Karpas-422 (cell line): ENCODE results near the gene RNF130. TPM values are rescaled to one million over a fixed set of nuclear protein-coding genes. Genes with fewer than 3 reads are reported as not detected.

Experiments used
- DNase-seq: peaks from one replicate; pipeline ENCODE4 v3.0.0-alpha.2; 2015
- H2AFZ ChIP-seq: fragments of 200-600 bp; sonication (generic); 2 replicates; pipeline ENCODE4 v1.6.1; 2014; ENCODE audit warnings: antibody characterized with exemption, low read length, mixed read lengths
- H3K27ac ChIP-seq: fragments of 200-600 bp; sonication (generic); 2 replicates; pipeline ENCODE4 v1.5.1; 2014; ENCODE audit warnings: mild to moderate bottlenecking, low read length, moderate library complexity
- H3K27me3 ChIP-seq: fragments of 200-600 bp; sonication (generic); 2 replicates; pipeline ENCODE4 v1.6.1; 2014; ENCODE audit warnings: low read length, mixed read lengths
- H3K36me3 ChIP-seq: fragments of 200-600 bp; sonication (generic); 2 replicates; pipeline ENCODE4 v1.6.1; 2014; ENCODE audit warnings: low read length, mixed read lengths; ENCODE audit not compliant: insufficient read depth
- H3K4me1 ChIP-seq: fragments of 200-600 bp; sonication (generic); 2 replicates; pipeline ENCODE4 v1.6.1; 2014; ENCODE audit warnings: mild to moderate bottlenecking, low read length, mixed read lengths
- H3K4me2 ChIP-seq: fragments of 200-600 bp; sonication (generic); 2 replicates; pipeline ENCODE4 v1.6.1; 2014; ENCODE audit warnings: low read length, low read depth, mild to moderate bottlenecking; ENCODE audit not compliant: poor library complexity, severe bottlenecking
- H3K4me3 ChIP-seq: fragments of 200-600 bp; sonication (generic); 2 replicates; pipeline ENCODE4 v1.5.1; 2014; ENCODE audit warnings: mild to moderate bottlenecking, antibody characterized with exemption, low read length, mixed read lengths
- H3K79me2 ChIP-seq: fragments of 200-600 bp; sonication (generic); 2 replicates; pipeline ENCODE4 v1.6.1; 2014; ENCODE audit warnings: mild to moderate bottlenecking, low read length, mixed read lengths
- H3K9ac ChIP-seq: fragments of 200-600 bp; sonication (generic); 2 replicates; pipeline ENCODE4 v1.6.0; 2014; ENCODE audit warnings: low read length
- H3K9me2 ChIP-seq: fragments of 200-600 bp; sonication (generic), shearing (Covaris generic); replicated peaks from 2 replicates; pipeline ENCODE4 v1.6.0; 2014; ENCODE audit warnings: mild to moderate bottlenecking, low read length, moderate library complexity; ENCODE audit not compliant: insufficient read depth
- H3K9me3 ChIP-seq: fragments of 300-700, 200-600 bp; sonication (generic); 2 replicates; pipeline ENCODE4 v1.6.1; 2014; ENCODE audit warnings: low read length, mixed read lengths
- H4K20me1 ChIP-seq: fragments of 200-600 bp; sonication (generic); 2 replicates; pipeline ENCODE4 v1.6.1; 2014; ENCODE audit warnings: mild to moderate bottlenecking, antibody characterized with exemption, low read length, low read depth; ENCODE audit not compliant: insufficient read depth
- total RNA-seq: library from RNA; depleted of rRNA; stranded (reverse); fragments of >200 nt; shearing (Covaris generic); gene quantifications from 2 replicates; pipeline ENCODE4 v1.2.3, GENCODE V29; 2014; ENCODE audit warnings: low replicate concordance; rRNA removed

The RNF130 gene, protein sequence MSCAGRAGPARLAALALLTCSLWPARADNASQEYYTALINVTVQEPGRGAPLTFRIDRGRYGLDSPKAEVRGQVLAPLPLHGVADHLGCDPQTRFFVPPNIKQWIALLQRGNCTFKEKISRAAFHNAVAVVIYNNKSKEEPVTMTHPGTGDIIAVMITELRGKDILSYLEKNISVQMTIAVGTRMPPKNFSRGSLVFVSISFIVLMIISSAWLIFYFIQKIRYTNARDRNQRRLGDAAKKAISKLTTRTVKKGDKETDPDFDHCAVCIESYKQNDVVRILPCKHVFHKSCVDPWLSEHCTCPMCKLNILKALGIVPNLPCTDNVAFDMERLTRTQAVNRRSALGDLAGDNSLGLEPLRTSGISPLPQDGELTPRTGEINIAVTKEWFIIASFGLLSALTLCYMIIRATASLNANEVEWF
- total RNA-seq = 0.41 TPM in 1 of 2 replicates, not detected in the other

DNA sequence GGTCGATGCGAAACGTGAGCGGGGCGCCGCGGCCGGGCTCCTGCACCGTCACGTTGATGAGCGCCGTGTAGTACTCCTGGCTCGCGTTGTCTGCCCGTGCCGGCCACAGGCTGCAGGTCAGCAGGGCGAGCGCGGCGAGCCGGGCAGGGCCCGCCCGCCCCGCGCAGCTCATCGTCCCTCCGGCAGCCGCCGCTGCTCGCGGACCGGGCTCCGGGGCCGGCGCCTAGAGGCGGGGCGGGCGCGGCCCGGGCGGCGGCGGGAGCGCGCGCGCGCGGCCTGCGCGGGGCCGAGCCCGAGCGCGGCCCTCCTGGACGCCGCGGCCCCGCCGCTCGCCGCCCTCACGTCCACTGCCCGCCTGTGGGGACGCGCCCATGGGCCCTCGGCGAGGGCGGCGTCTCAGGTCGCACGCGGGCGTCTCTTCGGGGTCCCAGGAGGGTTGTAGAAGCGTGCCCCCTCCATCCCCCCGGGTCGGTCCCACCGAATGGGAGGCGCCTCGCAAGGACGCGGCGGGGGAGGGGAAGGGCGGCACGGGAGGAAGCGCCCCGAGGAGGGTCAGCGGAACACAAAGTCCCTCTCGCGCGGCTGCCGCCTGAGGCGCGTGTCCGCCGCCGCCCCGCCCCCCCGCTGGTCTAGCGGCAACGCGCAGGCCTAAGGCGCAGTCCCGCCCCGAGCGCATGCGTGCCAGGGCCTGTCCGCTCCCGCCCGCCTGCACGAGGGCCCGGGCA is at the start of gene RNF130:
Gene RNF130, minus strand, starts transcription at position 229 of the 725 bp plus-strand sequence. Its CDS starts 57 bp downstream, at position 172.
- DNase-seq = no peak
- H3K79me2 ChIP-seq = no peaks in the 10 kb centered on the region

DNA sequence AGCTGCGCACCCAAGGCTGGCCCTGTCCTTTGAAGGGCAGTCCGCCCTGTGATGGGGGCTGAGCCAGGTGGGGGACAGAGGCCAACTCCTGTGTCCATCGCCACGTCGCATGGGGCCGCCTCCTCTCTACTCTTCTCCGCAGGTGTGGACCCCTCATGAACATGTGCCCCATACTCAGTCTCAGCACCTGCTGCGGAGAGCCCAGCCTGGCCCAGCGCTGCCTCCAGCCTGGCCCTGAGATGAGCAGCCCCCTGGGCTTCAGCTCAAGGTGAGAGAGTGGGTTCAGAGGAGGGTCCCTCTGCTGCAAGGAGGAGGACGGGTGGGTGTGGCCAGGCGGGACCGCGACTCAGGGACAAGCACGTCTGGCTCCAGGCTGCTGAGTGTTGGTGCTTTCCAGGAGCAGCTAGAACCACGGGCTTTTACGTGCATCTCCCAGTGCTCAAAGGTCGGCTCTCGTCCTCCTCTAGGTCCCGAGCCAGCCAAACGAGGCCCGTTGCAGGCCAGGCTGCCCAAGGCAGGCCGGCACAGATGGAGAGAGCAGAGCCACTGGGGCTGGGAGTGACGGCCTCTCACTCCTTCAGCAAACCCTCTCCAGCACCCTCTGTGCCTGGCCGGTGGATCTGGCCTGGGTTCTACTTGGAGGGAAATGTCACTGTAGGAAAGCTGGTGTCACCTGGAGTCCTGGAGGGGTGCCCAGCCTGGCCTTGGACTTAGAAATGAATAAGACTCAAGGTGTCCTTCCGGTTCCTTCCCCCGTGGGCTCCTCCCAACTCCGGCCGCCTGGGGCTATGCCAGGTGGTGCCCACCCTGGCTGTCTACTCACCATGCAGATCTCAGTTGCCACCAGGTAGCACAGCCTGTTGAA is 48.9 kb upstream of the RNF130 start:
- Histone ChIP-seq H3K4me3 (no peak overlapping the region), H3K9me2 (no peaks in the 10 kb centered on the region), H3K4me2 (no peak overlapping the region), H3K36me3 (no peaks in the 10 kb centered on the region), H3K9me3 (no peaks in the 10 kb centered on the region), H3K79me2 (no peaks in the 10 kb centered on the region), H2AFZ (no peak overlapping the region), H4K20me1 (no peaks in the 10 kb centered on the region), H3K27ac (no peak overlapping the region), H3K27me3 (no peaks in the 10 kb centered on the region), H3K4me1 (no peaks in the 10 kb centered on the region), H3K9ac (no peak overlapping the region)
- DNase-seq = no peak

More for the DNA sequence above, at the start of gene RNF130:
- Histone ChIP-seq H3K36me3 (no peaks in the 10 kb centered on the region), H3K27me3 (no peaks in the 10 kb centered on the region), H3K4me3 (no peak within 1 kb of the TSS), H3K4me2 (no peak within 1 kb of the TSS), H3K27ac (no peak within 1 kb of the TSS), H3K9me3 (no peaks in the 10 kb centered on the region), H3K9me2 (no peaks in the 10 kb centered on the region), H4K20me1 (no peaks in the 10 kb centered on the region), H3K4me1 (no peaks in the 10 kb centered on the region), H3K9ac (no peak within 1 kb of the TSS), H2AFZ (no peak within 1 kb of the TSS)

DNA sequence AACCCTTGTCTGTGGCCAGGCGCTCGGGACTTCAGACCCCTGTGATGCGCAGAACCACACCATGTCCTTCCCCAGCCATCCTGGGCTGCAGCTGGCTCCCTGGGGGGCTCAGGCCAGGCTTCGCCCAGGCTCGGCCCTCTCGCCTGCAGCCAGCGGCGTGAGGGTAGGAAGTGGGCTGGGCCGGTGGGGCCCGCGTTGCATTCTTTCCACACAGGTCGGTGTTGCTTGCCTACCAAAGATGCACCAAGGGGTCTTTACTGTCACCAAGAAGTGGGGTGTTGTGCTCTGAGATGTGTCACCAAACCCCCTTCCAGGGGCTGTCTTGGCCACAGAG is 48.3 kb upstream of the RNF130 start:
- DNase-seq = no peak
- no peak overlapping the region for H3K9ac ChIP-seq
- H3K36me3 ChIP-seq = no peaks in the 10 kb centered on the region
- no peak overlapping the region for H3K4me3 ChIP-seq
- H3K79me2 ChIP-seq = no peaks in the 10 kb centered on the region
- no peaks in the 10 kb centered on the region for H3K4me1 ChIP-seq
- no peak overlapping the region for H3K27ac ChIP-seq
- no peak overlapping the region for H3K4me2 ChIP-seq
- no peaks in the 10 kb centered on the region for H4K20me1 ChIP-seq
- H3K9me3 ChIP-seq = no peaks in the 10 kb centered on the region
- no peaks in the 10 kb centered on the region for H3K27me3 ChIP-seq
- no peak overlapping the region for H2AFZ ChIP-seq
- H3K9me2 ChIP-seq = no peaks in the 10 kb centered on the region

DNA sequence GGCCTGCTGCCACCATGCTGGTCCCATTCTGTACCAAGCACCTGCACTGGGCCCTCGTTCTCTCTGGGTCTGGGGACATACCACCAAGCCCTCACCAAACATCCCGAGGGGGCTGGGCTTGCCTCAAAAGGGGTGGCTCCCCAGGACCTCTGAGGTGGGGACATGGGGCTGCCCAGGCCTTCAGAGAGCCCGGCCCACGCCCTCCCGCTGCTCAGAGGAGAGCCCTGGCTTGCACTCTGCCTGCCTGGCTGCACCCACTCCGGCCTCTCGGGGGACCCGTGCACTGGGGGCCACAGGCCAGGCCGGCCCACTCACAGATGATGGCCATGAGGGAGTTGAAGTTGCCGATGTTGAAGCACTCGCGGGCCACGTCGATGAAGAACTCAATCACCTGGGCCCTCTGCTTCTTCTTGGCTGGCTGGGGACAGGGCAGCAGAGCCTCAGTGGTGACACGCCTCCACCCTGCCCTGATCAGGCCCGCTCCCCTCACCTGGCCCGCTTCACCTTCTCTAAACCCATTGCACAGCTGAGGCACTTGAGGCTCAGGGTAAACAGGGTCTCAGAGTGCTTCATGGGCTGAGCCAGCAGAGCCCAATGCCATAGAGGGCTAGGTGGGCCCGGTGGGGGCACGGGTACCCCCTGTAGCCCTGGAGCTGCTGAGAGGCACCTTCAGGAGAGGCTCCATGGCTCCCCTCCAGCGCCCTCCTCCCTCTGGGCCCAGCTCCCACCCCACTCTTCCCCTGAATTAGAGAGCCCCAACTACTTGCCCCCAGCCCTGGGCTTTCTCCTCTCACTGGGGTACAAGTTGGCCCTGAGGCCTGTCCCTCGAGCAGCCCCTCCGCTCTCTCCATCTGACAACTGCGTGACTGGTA is 47.7 kb upstream of the RNF130 start:
- no peak overlapping the region for H3K4me3 ChIP-seq
- no peaks in the 10 kb centered on the region for H3K27me3 ChIP-seq
- H3K4me2 ChIP-seq = no peak overlapping the region
- no peaks in the 10 kb centered on the region for H3K9me3 ChIP-seq
- H2AFZ ChIP-seq = no peak overlapping the region
- DNase-seq = no peak
- H3K9me2 ChIP-seq = no peaks in the 10 kb centered on the region
- no peaks in the 10 kb centered on the region for H3K79me2 ChIP-seq
- H3K9ac ChIP-seq = no peak overlapping the region
- no peaks in the 10 kb centered on the region for H3K36me3 ChIP-seq
- H3K27ac ChIP-seq = no peak overlapping the region
- H4K20me1 ChIP-seq = no peaks in the 10 kb centered on the region
- H3K4me1 ChIP-seq = no peaks in the 10 kb centered on the region

DNA sequence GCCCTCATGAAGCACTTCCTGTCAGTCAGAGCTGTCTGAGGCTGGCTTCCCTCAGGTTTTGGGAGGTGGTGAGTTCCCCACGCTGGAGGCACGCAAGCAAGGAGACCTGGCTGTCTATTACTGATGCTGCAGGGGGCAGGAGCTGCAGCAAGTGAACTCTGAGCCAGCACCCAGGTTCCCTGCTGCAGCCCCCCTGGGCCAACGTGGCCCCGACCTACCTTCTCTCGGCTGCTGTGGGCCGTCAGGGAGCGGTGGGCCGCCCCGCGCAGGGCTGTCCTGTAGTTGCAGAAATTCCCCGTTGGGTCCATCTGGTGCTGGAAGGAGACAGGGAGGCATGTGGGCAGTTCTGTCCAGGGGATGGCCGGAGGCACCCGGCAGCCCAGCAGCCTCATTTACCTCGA is 46.8 kb upstream of the RNF130 start:
- no peak overlapping the region for H3K27ac ChIP-seq
- no peak overlapping the region for H3K9ac ChIP-seq
- no peaks in the 10 kb centered on the region for H3K9me2 ChIP-seq
- H3K4me3 ChIP-seq = no peak overlapping the region
- no peaks in the 10 kb centered on the region for H3K27me3 ChIP-seq
- H3K79me2 ChIP-seq = no peaks in the 10 kb centered on the region
- no peak overlapping the region for H2AFZ ChIP-seq
- H3K36me3 ChIP-seq = no peaks in the 10 kb centered on the region
- no peaks in the 10 kb centered on the region for H4K20me1 ChIP-seq
- H3K9me3 ChIP-seq = no peaks in the 10 kb centered on the region
- H3K4me2 ChIP-seq = no peak overlapping the region
- DNase-seq = no peak
- H3K4me1 ChIP-seq = no peaks in the 10 kb centered on the region

DNA sequence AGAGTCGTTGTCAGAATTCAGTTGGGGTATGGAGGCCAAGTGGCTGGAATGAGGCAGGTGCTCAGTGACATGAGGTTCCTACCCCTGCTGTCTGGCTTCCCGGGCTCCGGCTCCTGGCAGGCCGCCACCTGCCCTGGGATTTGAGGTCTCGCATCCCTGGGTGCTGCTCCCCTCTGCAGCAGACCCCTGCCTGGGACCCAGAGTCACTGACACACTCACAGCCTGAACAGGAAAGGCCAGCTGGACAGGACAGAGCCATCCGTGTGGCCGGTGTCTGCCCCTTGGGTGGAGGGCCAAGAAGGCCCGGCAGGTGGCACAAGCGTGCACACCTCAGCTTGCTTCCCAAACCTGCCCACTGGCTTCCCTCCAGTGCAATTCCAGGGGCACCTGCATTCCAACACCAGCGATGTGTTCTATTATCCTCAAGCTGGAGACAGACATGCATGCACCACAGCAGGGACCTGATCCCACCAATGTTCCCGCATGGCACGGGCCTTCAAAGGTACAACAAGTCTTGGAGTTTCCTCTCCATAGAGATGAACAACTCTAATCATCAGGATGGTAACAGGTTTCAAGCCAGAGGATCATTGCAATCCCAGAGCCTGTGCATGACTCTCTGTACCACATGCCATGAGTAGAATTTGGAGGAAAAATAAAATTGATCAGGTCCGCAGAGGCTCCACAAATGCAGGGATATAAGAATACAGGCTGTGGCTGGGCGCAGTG is 45.6 kb upstream of the RNF130 start:
- Histone ChIP-seq H3K27me3 (no peaks in the 10 kb centered on the region), H3K4me2 (no peak overlapping the region), H3K4me1 (no peaks in the 10 kb centered on the region), H3K79me2 (no peaks in the 10 kb centered on the region), H3K9me3 (no peaks in the 10 kb centered on the region), H3K27ac (no peak overlapping the region), H2AFZ (no peak overlapping the region), H3K9me2 (no peaks in the 10 kb centered on the region), H3K9ac (no peak overlapping the region), H3K36me3 (no peaks in the 10 kb centered on the region), H4K20me1 (no peaks in the 10 kb centered on the region), H3K4me3 (no peak overlapping the region)
- no peak for DNase-seq
